ENCODE results near the gene MCTP1.

Gene MCTP1

GRCh38 chr5:95081500-95081960, 203.4 kb downstream of the MCTP1 start:
- TF ChIP-seq, protein P1, sequence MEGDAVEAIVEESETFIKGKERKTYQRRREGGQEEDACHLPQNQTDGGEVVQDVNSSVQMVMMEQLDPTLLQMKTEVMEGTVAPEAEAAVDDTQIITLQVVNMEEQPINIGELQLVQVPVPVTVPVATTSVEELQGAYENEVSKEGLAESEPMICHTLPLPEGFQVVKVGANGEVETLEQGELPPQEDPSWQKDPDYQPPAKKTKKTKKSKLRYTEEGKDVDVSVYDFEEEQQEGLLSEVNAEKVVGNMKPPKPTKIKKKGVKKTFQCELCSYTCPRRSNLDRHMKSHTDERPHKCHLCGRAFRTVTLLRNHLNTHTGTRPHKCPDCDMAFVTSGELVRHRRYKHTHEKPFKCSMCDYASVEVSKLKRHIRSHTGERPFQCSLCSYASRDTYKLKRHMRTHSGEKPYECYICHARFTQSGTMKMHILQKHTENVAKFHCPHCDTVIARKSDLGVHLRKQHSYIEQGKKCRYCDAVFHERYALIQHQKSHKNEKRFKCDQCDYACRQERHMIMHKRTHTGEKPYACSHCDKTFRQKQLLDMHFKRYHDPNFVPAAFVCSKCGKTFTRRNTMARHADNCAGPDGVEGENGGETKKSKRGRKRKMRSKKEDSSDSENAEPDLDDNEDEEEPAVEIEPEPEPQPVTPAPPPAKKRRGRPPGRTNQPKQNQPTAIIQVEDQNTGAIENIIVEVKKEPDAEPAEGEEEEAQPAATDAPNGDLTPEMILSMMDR (conservative IDR thresholded peaks at IDR 0.05; ENCODE audit: control insufficient read depth, insufficient read depth, low read depth, low read length), result no peak
- peak overlapping the region; percentile 49 for H3K4me3 ChIP-seq (ENCODE audit: control insufficient read depth, low read depth, low read length)
- peak; percentile 88 for DNase-seq (ENCODE audit: low read depth)

- TF ChIP-seq, protein P1 (conservative IDR thresholded peaks at IDR 0.05; ENCODE audit: control insufficient read depth, insufficient read depth, low read depth, low read length), result no peak
- H3K4me3 ChIP-seq (ENCODE audit: control insufficient read depth, low read depth, low read length), result peak overlapping the region; percentile 12
- DNase-seq (ENCODE audit: low read depth), result no peak
Observed at GRCh38 chr5:95080441-95080840, 204.5 kb downstream of the MCTP1 start.

DNA sequence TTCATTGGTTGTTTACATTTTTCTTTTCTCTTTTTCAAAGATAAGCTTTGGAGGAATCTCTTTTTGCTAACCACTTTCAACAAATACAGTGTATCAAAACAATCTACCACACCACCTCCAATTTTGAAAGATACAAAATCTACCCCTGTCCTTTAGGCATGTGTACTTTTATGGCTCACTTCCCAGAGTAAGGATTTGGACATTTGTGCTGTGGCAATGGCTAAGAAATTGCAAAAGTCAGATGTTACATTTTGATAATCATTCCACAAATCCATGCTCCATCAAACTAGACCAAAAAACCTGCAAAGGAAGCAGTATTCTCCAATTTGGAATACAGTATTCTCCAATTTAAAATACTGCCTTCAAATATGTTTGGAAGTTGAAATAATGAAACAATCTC, 204.9 kb downstream of the MCTP1 start:
- H3K4me3 ChIP-seq (ENCODE audit: control insufficient read depth, low read depth, low read length), result no peak overlapping the region

DNA sequence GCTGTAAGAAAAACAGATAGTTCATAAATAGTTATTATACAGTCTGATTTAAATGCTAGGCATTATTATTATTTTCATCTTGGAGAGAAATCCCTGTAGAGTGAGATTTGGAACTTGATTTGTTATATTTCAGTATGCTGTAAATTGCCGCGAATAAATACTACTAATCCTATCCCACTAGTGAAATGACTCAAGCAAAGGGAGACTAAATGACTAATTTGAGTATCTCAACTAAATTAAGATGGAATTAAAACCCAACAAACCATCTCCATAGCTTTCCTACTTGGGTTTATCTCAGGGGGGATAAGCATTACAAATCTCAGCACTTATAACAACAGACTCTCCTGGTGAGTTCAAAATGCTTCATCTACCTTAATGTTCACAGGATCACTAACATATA, 206.0 kb downstream of the MCTP1 start:
- no peak overlapping the region for H3K4me3 ChIP-seq (ENCODE audit: control insufficient read depth, low read depth, low read length)
- no peak for DNase-seq (ENCODE audit: low read depth)
- TF ChIP-seq, protein P1 (conservative IDR thresholded peaks at IDR 0.05; ENCODE audit: control insufficient read depth, insufficient read depth, low read depth, low read length), result no peak

More for the DNA sequence above, 204.9 kb downstream of the MCTP1 start:
- TF ChIP-seq, protein P1 (conservative IDR thresholded peaks at IDR 0.05; ENCODE audit: control insufficient read depth, insufficient read depth, low read depth, low read length), result no peak
- DNase-seq (ENCODE audit: low read depth), result peak; percentile 16

GRCh38 chr5:95076395-95077185, 208.3 kb downstream of the MCTP1 start:
- no peak overlapping the region for H3K4me3 ChIP-seq (ENCODE audit: control insufficient read depth, low read depth, low read length)
- TF ChIP-seq, protein P1 (conservative IDR thresholded peaks at IDR 0.05; ENCODE audit: control insufficient read depth, insufficient read depth, low read depth, low read length), result no peak
- DNase-seq (ENCODE audit: low read depth), result peak; percentile 15

- no peak overlapping the region for H3K4me3 ChIP-seq (ENCODE audit: control insufficient read depth, low read depth, low read length)
- DNase-seq (ENCODE audit: low read depth), result no peak
- TF ChIP-seq, protein P1 (conservative IDR thresholded peaks at IDR 0.05; ENCODE audit: control insufficient read depth, insufficient read depth, low read depth, low read length), result no peak
Observed at GRCh38 chr5:95075111-95075510, 209.8 kb downstream of the MCTP1 start.

Data from fibroblast of mammary gland (primary cell).